NT2/D1 (cell line): ENCODE results near the gene ACOXL.

ENCODE experiments used
- SUZ12 ChIP-seq: IDR thresholded peaks from 2 replicates; pipeline ENCODE4 v1.6.1; 2011; ENCODE audit not compliant: insufficient read length, insufficient read depth; ENCODE audit errors: extremely low read depth
- YY1 ChIP-seq: IDR thresholded peaks from 2 replicates; pipeline ENCODE4 v1.6.1; 2011; ENCODE audit not compliant: insufficient read length, insufficient read depth
- ZNF274 ChIP-seq: IDR thresholded peaks from 2 replicates; pipeline ENCODE4 v1.6.1; 2011; ENCODE audit warnings: mild to moderate bottlenecking, low read depth, low read length

- TF ChIP-seq SUZ12 (no peak), ZNF274 (no peak), YY1 (no peak)
Observed at GRCh38 chr2:111015283-111015995, 283.1 kb downstream of the ACOXL start.
